22Rv1 (cell line): ENCODE data around the gene SULT1C2.

Source experiments
- CTCF ChIP-seq: fragments of 450-650 bp; IDR thresholded peaks from 2 replicates; pipeline ENCODE4 v1.5.1; 2017; ENCODE audit warnings: mild to moderate bottlenecking
- ZFX ChIP-seq: fragments of 450-650 bp; IDR thresholded peaks from 2 replicates; pipeline ENCODE4 v1.6.1; 2017; ENCODE audit warnings: antibody characterized with exemption, borderline replicate concordance

- TF ChIP-seq CTCF (no peak), ZFX (no peak)
These were observed 21.2 kb downstream of the SULT1C2 start for GRCh38 chr2:108309903-108310302.
